A673 (cell line): Measurements from ENCODE around the gene TSPAN31.

Experiments
- EZH2 ChIP-seq: fragments of 200-600 bp; sonication (generic); IDR thresholded peaks from 2 replicates; pipeline ENCODE4 v1.6.1; 2017; ENCODE audit warnings: borderline replicate concordance, low read depth, mild to moderate bottlenecking, mixed read lengths, antibody characterized with exemption, low read length; ENCODE audit not compliant: poor library complexity, severe bottlenecking
- TF ChIP-seq, protein P1 (sequence below): fragments of 300-800, 200-600 bp; sonication (generic); conservative IDR thresholded peaks from 2 replicates; pipeline ENCODE4 v1.5.1; 2017; ENCODE audit warnings: low read depth, mild to moderate bottlenecking, antibody characterized with exemption, low read length, moderate library complexity, mixed read lengths

DNA sequence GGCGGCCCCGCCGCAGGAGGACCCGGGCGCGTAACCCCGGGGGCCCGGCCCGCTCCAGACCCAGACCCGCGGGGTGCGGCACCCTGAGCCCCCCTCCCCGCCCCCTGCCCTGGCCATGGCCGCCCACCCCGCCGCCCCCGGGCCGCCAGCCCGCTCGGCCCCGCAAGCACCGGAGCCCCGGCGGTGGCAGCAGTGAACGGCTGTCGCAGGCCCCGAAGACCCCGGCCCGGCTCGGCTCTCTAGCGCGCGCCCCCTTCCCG is 10.3 kb downstream of the TSPAN31 start:
- TF ChIP-seq, protein P1, sequence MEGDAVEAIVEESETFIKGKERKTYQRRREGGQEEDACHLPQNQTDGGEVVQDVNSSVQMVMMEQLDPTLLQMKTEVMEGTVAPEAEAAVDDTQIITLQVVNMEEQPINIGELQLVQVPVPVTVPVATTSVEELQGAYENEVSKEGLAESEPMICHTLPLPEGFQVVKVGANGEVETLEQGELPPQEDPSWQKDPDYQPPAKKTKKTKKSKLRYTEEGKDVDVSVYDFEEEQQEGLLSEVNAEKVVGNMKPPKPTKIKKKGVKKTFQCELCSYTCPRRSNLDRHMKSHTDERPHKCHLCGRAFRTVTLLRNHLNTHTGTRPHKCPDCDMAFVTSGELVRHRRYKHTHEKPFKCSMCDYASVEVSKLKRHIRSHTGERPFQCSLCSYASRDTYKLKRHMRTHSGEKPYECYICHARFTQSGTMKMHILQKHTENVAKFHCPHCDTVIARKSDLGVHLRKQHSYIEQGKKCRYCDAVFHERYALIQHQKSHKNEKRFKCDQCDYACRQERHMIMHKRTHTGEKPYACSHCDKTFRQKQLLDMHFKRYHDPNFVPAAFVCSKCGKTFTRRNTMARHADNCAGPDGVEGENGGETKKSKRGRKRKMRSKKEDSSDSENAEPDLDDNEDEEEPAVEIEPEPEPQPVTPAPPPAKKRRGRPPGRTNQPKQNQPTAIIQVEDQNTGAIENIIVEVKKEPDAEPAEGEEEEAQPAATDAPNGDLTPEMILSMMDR: no peak
- no peak for TF ChIP-seq EZH2
